HCT116 (cell line): ENCODE results near the gene ELANE.

Experiments used
- CTCF ChIP-seq, 3 experiments: fragments of 200-600 bp in 1 of 3; sonication (generic) in 1 of 3; IDR thresholded peaks in 2 of 3; conservative IDR thresholded peaks in 1 of 3; 2 replicates each; pipeline ENCODE4 v1.5.1; 2012 to 2017; ENCODE audit warnings: low read depth in 2 of 3, low read length in 2 of 3, antibody characterized with exemption in 1 of 3, borderline replicate concordance in 1 of 3, control low read depth in 1 of 3, mild to moderate bottlenecking in 1 of 3, mixed read lengths in 1 of 3, mixed run types in 1 of 3, moderate library complexity in 1 of 3; ENCODE audit not compliant: insufficient read depth in 1 of 3
- EZH2 ChIP-seq: fragments of 200-600 bp; sonication (generic); IDR thresholded peaks from 2 replicates; pipeline ENCODE4 v1.6.1; 2017; ENCODE audit warnings: antibody characterized with exemption, mixed run types
- MAX ChIP-seq: IDR thresholded peaks from 2 replicates; pipeline ENCODE4 v1.6.1; 2012
- POLR2A ChIP-seq: IDR thresholded peaks from 2 replicates; pipeline ENCODE4 v1.7.0; 2011; ENCODE audit warnings: borderline replicate concordance; ENCODE audit not compliant: insufficient read depth, insufficient read length; ENCODE audit errors: extremely low read depth
- POLR2AphosphoS5 ChIP-seq: IDR thresholded peaks from 2 replicates; pipeline ENCODE4 v1.6.1; 2011; ENCODE audit warnings: mild to moderate bottlenecking, low read depth, low read length, moderate library complexity
- SP1 ChIP-seq: IDR thresholded peaks from 2 replicates; pipeline ENCODE4 v1.6.1; 2012; ENCODE audit warnings: low read depth

GRCh38 chr19:900043-900301, 47.9 kb downstream of the ELANE start:
- TF ChIP-seq EZH2 (no peak), SP1 (no peak), POLR2AphosphoS5 (no peak), MAX (no peak), CTCF (IDR thresholded peaks at IDR 0.05 in 2 of 3, conservative IDR thresholded peaks at IDR 0.05 in 1 of 3; ENCODE audit: borderline replicate concordance in 1 of 3, insufficient read depth in 1 of 3, low read depth in 2 of 3, low read length in 2 of 3) (no peak), POLR2A (no peak)
